Activated CD4-positive, alpha-beta T cell treated with anti-CD3 and anti-CD28 coated beads, Interleukin-2, amount 50 U/mL, for 1 hour (primary cell): ENCODE measurements around the gene PTPRM.

Experiments used
- DNase-seq: peaks from one replicate; pipeline ENCODE4 v3.0.0-alpha.2; 2020

Gene PTPRM

GRCh38 chr18:8349608-8350323 is 782.6 kb downstream of the PTPRM start:
- no peak for DNase-seq

- no peak for DNase-seq
These were observed 783.5 kb downstream of the PTPRM start for GRCh38 chr18:8350628-8351027.

- no peak for DNase-seq
These were observed 784.0 kb downstream of the PTPRM start for GRCh38 chr18:8351161-8351560.

GRCh38 chr18:8354304-8354703 is 787.2 kb downstream of the PTPRM start:
- no peak for DNase-seq

GRCh38 chr18:8356001-8356400 is 788.9 kb downstream of the PTPRM start:
- DNase-seq: no peak

GRCh38 chr18:8357320-8357719 is 790.2 kb downstream of the PTPRM start:
- DNase-seq: no peak

- DNase-seq: no peak
These were observed 791.1 kb downstream of the PTPRM start for GRCh38 chr18:8358033-8358765.

GRCh38 chr18:8359076-8359475 is 792.0 kb downstream of the PTPRM start:
- no peak for DNase-seq

GRCh38 chr18:8359481-8359880 is 792.4 kb downstream of the PTPRM start:
- DNase-seq: no peak

GRCh38 chr18:8361941-8362471 is 794.9 kb downstream of the PTPRM start:
- no peak for DNase-seq

- no peak for DNase-seq
These were observed 795.7 kb downstream of the PTPRM start for GRCh38 chr18:8362863-8363262.

- no peak for DNase-seq
These were observed 797.3 kb downstream of the PTPRM start for GRCh38 chr18:8364385-8364784.

GRCh38 chr18:8365006-8365405 is 797.9 kb downstream of the PTPRM start:
- DNase-seq: no peak

- DNase-seq: no peak
These were observed 798.4 kb downstream of the PTPRM start for GRCh38 chr18:8365528-8365927.

GRCh38 chr18:8366070-8366469 is 799.0 kb downstream of the PTPRM start:
- DNase-seq: no peak

- DNase-seq: no peak
These were observed 799.5 kb downstream of the PTPRM start for GRCh38 chr18:8366656-8367055.

- DNase-seq: no peak
These were observed 800.3 kb downstream of the PTPRM start for GRCh38 chr18:8367217-8367988.

- no peak for DNase-seq
These were observed 801.5 kb downstream of the PTPRM start for GRCh38 chr18:8368512-8369217.

GRCh38 chr18:8373486-8373885 is 806.4 kb downstream of the PTPRM start:
- DNase-seq: no peak

- DNase-seq: no peak
These were observed 807.6 kb downstream of the PTPRM start for GRCh38 chr18:8374676-8375075.

GRCh38 chr18:8375249-8375648 is 808.1 kb downstream of the PTPRM start:
- no peak for DNase-seq

GRCh38 chr18:8376113-8376512 is 809.0 kb downstream of the PTPRM start:
- no peak for DNase-seq
